HG03108 (cell line): ENCODE results near the gene LYST.
A peak's percentile ranks its signal among the peaks of the same experiment; 100 is the strongest.
"Not testable (repeated sequence)": the region's sequence is repeated elsewhere in the genome, so short reads cannot be mapped to it uniquely, and the experiment has no call there.

ENCODE experiments used
- ATAC-seq: cut with Tn5 transposase; IDR thresholded peaks from one replicate; pipeline ENCODE4 v1.9.1; 2021; ENCODE audit warnings: moderate library complexity; ENCODE audit not compliant: unreplicated experiment

The LYST gene

GRCh38 chr1:235866205-235866912, at the start of gene LYST:
TSS of gene LYST (minus strand) at chr1:235866906. CDS start at chr1:235830417, 36,489 bp downstream.
- peak; percentile 36 for ATAC-seq

GRCh38 chr1:235915489-235915888, 48.8 kb upstream of the LYST start:
- not testable (repeated sequence) for ATAC-seq

- no peak for ATAC-seq
Measured at GRCh38 chr1:235913311-235913710, 46.6 kb upstream of the LYST start.

- ATAC-seq = no peak
Measured at GRCh38 chr1:235911876-235912275, 45.2 kb upstream of the LYST start.

- no peak for ATAC-seq
Measured at GRCh38 chr1:235911300-235911662, 44.6 kb upstream of the LYST start.

GRCh38 chr1:235910357-235911299, 43.9 kb upstream of the LYST start:
- no peak for ATAC-seq

GRCh38 chr1:235908742-235909520, 42.2 kb upstream of the LYST start:
- ATAC-seq = no peak

GRCh38 chr1:235907897-235908240, 41.2 kb upstream of the LYST start:
- ATAC-seq = no peak

GRCh38 chr1:235907187-235907896, 40.6 kb upstream of the LYST start:
- ATAC-seq = no peak

- no peak for ATAC-seq
Measured at GRCh38 chr1:235906436-235906835, 39.7 kb upstream of the LYST start.

- not testable (repeated sequence) for ATAC-seq
Measured at GRCh38 chr1:235903809-235904208, 37.1 kb upstream of the LYST start.

- ATAC-seq = no peak
Measured at GRCh38 chr1:235902677-235903542, 36.2 kb upstream of the LYST start.

GRCh38 chr1:235901461-235901860, 34.8 kb upstream of the LYST start:
- no peak for ATAC-seq

GRCh38 chr1:235898126-235898525, 31.4 kb upstream of the LYST start:
- ATAC-seq = no peak

GRCh38 chr1:235893840-235894239, 27.1 kb upstream of the LYST start:
- no peak for ATAC-seq

GRCh38 chr1:235892734-235893413, 26.2 kb upstream of the LYST start:
- no peak for ATAC-seq

- no peak for ATAC-seq
Measured at GRCh38 chr1:235892202-235892601, 25.5 kb upstream of the LYST start.

GRCh38 chr1:235888119-235888643, 21.5 kb upstream of the LYST start:
- peak; percentile 83 for ATAC-seq

GRCh38 chr1:235887676-235888075, 21.0 kb upstream of the LYST start:
- ATAC-seq = no peak
